ENCODE results near the gene MRPS35. TPM values are rescaled to one million over a fixed set of nuclear protein-coding genes. Genes with fewer than 3 reads are reported as not detected.

Gene MRPS35
- total RNA-seq, 1 experiment from 2014 or later = 91.7 TPM

DNA sequence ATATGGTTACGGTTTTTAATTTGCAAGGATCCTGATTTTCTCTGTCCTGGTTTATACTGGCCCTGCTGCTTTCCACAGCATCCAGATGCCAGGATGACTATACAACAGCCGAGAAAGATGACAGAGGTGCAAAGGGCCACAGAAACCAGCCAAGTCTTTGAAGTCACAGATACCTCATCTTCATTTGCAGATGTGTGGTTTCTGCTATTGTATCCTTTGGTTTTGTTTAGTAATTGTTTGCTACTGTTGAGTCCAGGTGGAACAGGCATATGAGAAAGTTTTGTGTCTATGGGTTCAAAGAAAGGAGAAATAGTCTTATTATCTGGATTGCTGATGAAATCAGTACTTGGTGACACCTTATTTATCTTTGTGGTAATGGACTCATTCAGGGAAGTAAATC, 52.1 kb downstream of the MRPS35 start:
- 0 out of 2 replicates have a peak, but pooled peaks cover 5% of the 10 kb centered on the region for H3K4me1 ChIP-seq (replicated peaks; ENCODE audit: insufficient read depth)
- no peaks in the 10 kb centered on the region for H3K9me3 ChIP-seq (ENCODE audit: insufficient read depth, low read depth)
- H3K36me3 ChIP-seq (ENCODE audit: low read depth) = no peaks in the 10 kb centered on the region
- BruUV-seq (replicated peaks) = no TSS peak
- H4K20me1 ChIP-seq (ENCODE audit: insufficient read depth) = no peaks in the 10 kb centered on the region
- ChIA-PET CTCF (no interaction called here), POLR2A (ENCODE audit: unreplicated experiment) (no interaction called here)
- no peaks in the 10 kb centered on the region for H3F3A ChIP-seq (ENCODE audit: insufficient read depth, low read depth)
- peak in 1 of 2 experiments; percentile 46 for DNase-seq
- no peak overlapping the region for H3K4me3 ChIP-seq
- H2AFZ ChIP-seq = no peak overlapping the region
- H3K9me2 ChIP-seq (ENCODE audit: insufficient read depth) = no peaks in the 10 kb centered on the region
- 0 out of 2 replicates have a peak overlapping the region, but pooled peaks have one; percentile 35 for H3K27ac ChIP-seq
- H3K27me3 ChIP-seq (ENCODE audit: insufficient read depth, low read depth) = no peaks in the 10 kb centered on the region
- no peak overlapping the region for H3K4me2 ChIP-seq
- intact Hi-C loops (cut with micrococcal nuclease; ENCODE audit: unreplicated experiment) = no loop called here
- H3K79me2 ChIP-seq (ENCODE audit: low read depth) = no peaks in the 10 kb centered on the region
- no peak for TF ChIP-seq EZH2 (IDR thresholded peaks at IDR 0.05; ENCODE audit: low read depth)
- TF ChIP-seq, protein P1, sequence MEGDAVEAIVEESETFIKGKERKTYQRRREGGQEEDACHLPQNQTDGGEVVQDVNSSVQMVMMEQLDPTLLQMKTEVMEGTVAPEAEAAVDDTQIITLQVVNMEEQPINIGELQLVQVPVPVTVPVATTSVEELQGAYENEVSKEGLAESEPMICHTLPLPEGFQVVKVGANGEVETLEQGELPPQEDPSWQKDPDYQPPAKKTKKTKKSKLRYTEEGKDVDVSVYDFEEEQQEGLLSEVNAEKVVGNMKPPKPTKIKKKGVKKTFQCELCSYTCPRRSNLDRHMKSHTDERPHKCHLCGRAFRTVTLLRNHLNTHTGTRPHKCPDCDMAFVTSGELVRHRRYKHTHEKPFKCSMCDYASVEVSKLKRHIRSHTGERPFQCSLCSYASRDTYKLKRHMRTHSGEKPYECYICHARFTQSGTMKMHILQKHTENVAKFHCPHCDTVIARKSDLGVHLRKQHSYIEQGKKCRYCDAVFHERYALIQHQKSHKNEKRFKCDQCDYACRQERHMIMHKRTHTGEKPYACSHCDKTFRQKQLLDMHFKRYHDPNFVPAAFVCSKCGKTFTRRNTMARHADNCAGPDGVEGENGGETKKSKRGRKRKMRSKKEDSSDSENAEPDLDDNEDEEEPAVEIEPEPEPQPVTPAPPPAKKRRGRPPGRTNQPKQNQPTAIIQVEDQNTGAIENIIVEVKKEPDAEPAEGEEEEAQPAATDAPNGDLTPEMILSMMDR (conservative IDR thresholded peaks at IDR 0.05) = no peak

DNA sequence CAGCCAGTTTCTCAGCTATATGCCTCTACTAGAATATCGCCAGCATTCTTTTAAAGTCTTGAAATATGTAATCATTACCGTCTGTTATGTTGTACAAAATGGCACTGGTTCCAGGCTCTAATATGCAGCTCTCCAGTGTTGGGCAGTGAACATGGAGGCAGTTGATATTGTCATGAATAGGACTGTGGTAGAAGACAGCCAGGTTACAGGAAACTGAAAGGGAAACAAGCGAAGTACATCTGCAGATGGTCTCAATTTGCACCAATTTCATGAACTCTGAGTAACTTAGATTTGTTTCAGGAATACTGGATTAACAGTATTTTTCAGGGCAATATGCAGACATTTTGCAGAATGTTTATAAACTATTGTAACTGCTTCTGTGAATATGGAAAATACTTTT, 56.0 kb downstream of the MRPS35 start:
- CTCF ChIA-PET = no interaction called here
- H3K4me2 ChIP-seq = no peak overlapping the region
- peaks cover 6% of the 10 kb centered on the region; the same call in 1 of the 2 replicates for H3F3A ChIP-seq (ENCODE audit: insufficient read depth, low read depth)
- POLR2A ChIA-PET (ENCODE audit: unreplicated experiment) = no interaction called here
- H3K9me2 ChIP-seq (ENCODE audit: insufficient read depth) = no peaks in the 10 kb centered on the region
- no peak overlapping the region for H2AFZ ChIP-seq
- no peaks in the 10 kb centered on the region for H3K79me2 ChIP-seq (ENCODE audit: low read depth)
- no peak for TF ChIP-seq EZH2 (IDR thresholded peaks at IDR 0.05; ENCODE audit: low read depth)
- TF ChIP-seq, protein P1 (conservative IDR thresholded peaks at IDR 0.05) = no peak
- intact Hi-C loops (cut with micrococcal nuclease; ENCODE audit: unreplicated experiment) = no loop called here
- H3K4me3 ChIP-seq = no peak overlapping the region
- H3K4me1 ChIP-seq (replicated peaks; ENCODE audit: insufficient read depth) = peaks cover 15% of the 10 kb centered on the region
- H3K27ac ChIP-seq = no peak overlapping the region
- H3K36me3 ChIP-seq (ENCODE audit: low read depth) = no peaks in the 10 kb centered on the region
- no peaks in the 10 kb centered on the region for H3K9me3 ChIP-seq (ENCODE audit: insufficient read depth, low read depth)
- no peaks in the 10 kb centered on the region for H4K20me1 ChIP-seq (ENCODE audit: insufficient read depth)
- H3K27me3 ChIP-seq (ENCODE audit: insufficient read depth, low read depth) = no peaks in the 10 kb centered on the region
- DNase-seq = no peak
- BruUV-seq (replicated peaks) = no TSS peak

DNA sequence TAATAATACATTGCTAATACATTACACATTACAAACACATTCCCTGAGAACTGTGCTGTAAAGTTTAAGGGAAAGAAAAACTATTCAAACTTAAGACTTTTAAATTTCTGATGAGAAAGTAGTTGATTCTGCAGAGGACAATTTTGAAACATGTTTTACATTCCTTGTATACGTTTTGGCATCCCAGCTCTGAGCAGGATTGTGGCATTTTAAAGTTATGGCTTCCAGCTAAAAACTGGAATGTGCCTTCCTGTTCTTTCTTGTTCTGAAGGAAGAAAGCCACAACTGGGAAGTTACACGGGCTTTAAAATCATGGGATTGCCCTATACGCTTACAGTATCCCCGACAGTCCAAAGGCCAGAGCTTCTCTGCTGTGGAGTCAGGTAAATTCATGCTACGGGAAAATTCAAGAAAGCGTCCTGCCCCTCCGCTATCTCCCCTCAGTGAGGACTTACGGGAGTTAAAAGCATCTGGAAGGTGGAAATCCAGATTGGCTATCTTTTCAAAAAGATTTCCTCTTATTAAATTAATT, 58.6 kb downstream of the MRPS35 start:
- DNase-seq = no peak
- Histone ChIP-seq H3F3A (ENCODE audit: insufficient read depth, low read depth) (peaks cover 19% of the 10 kb centered on the region), H3K4me3 (no peak overlapping the region), H2AFZ (no peak overlapping the region), H3K4me2 (no peak overlapping the region), H3K4me1 (replicated peaks; ENCODE audit: insufficient read depth) (peaks cover 37% of the 10 kb centered on the region), H3K79me2 (ENCODE audit: low read depth) (no peaks in the 10 kb centered on the region), H3K9me3 (ENCODE audit: insufficient read depth, low read depth) (no peaks in the 10 kb centered on the region), H4K20me1 (ENCODE audit: insufficient read depth) (no peaks in the 10 kb centered on the region), H3K27me3 (ENCODE audit: insufficient read depth, low read depth) (no peaks in the 10 kb centered on the region), H3K9me2 (ENCODE audit: insufficient read depth) (no peaks in the 10 kb centered on the region), H3K27ac (no peak overlapping the region), H3K36me3 (ENCODE audit: low read depth) (no peaks in the 10 kb centered on the region)
- intact Hi-C loops (cut with micrococcal nuclease; ENCODE audit: unreplicated experiment) = no loop called here
- TF ChIP-seq, protein P1 (conservative IDR thresholded peaks at IDR 0.05) = no peak
- TF ChIP-seq EZH2 (IDR thresholded peaks at IDR 0.05; ENCODE audit: low read depth) = no peak
- POLR2A ChIA-PET (ENCODE audit: unreplicated experiment) = no interaction called here
- CTCF ChIA-PET = no interaction called here
- BruUV-seq (replicated peaks) = no TSS peak
